ENCODE measurements around the gene VASH2. TPM values are rescaled to one million over a fixed set of nuclear protein-coding genes. Genes with fewer than 3 reads are reported as not detected.
A peak's percentile ranks its signal among the peaks of the same experiment; 100 is the strongest.

Gene VASH2
- total and polyA plus RNA-seq, 2 of the 8 experiments (the other 6 are each of a cell fraction or from before 2014, with no cell fraction given) = 44.0 to 187 TPM

- TF ChIP-seq ATF2 (IDR thresholded peaks at IDR 0.05; ENCODE audit: low read length) = peak; percentile 63
- TF ChIP-seq CBX8 (IDR thresholded peaks at IDR 0.05; ENCODE audit: borderline replicate concordance, low read depth, low read length) = no peak
Observed at GRCh38 chr1:212909652-212910063, 40.7 kb upstream of the VASH2 start (continued).
